Activated naive CD4-positive, alpha-beta T cell treated with anti-CD3 and anti-CD28 coated beads for 36 hours (primary cell): ENCODE data around the gene CDC42BPG. TPM values are rescaled to one million over a fixed set of nuclear protein-coding genes. Genes with fewer than 3 reads are reported as not detected.

Experiments used
- CTCF ChIA-PET: fragments of 350-600 bp; sonication (Branson Sonifier 250); formaldehyde crosslinking; loops from one replicate; lab custom pipeline; 2021; ENCODE audit warnings: antibody characterized with exemption; lab: Charles Lee
- DNase-seq: peaks from one replicate; pipeline ENCODE4 v3.0.0-alpha.2; 2020
- H3K27ac Mint-ChIP-seq: one replicate; pipeline ENCODE4 v1.8.0; 2021; ENCODE audit warnings: mild to moderate bottlenecking, mixed read lengths
- H3K27me3 Mint-ChIP-seq: one replicate; pipeline ENCODE4 v1.8.0; 2021; ENCODE audit warnings: low read depth, mixed read lengths
- H3K36me3 Mint-ChIP-seq: one replicate; pipeline ENCODE4 v1.8.0; 2021; ENCODE audit warnings: low read depth, mixed read lengths
- H3K4me1 Mint-ChIP-seq: one replicate; pipeline ENCODE4 v1.8.0; 2021; ENCODE audit warnings: low read depth, mixed read lengths
- H3K4me3 Mint-ChIP-seq: one replicate; pipeline ENCODE4 v1.8.0; 2021; ENCODE audit warnings: mild to moderate bottlenecking, moderate library complexity, mixed read lengths
- H3K9me3 Mint-ChIP-seq: one replicate; pipeline ENCODE4 v1.8.0; 2021; ENCODE audit warnings: mixed read lengths
- intact Hi-C: fragments of 100-400 bp; cut with micrococcal nuclease; formaldehyde crosslinking; loops from one replicate; pipeline ENCODE4 v1.15.1; 2023
- total RNA-seq, 2 experiments: library from RNA; stranded (reverse); gene quantifications; one replicate each; pipeline ENCODE4 v1.2.3, GENCODE V29; 2021

CDC42BPG gene
- total RNA-seq, 2 experiments from 2014 or later: 0.32 to 0.41 TPM

GRCh38 chr11:64887234-64887756, 42.8 kb upstream of the CDC42BPG start:
- CTCF ChIA-PET: interaction anchor here (0.6 to 30.8 kb wide), 6 partner anchors 9 to 74 kb away, joined by 3 to 992 read pairs (median 6); partner anchors contain the start of genes CDC42BPG and EHD1
- no peaks in the 10 kb centered on the region for H3K27me3 Mint-ChIP-seq
- intact Hi-C loops: no loop called here
- H3K9me3 Mint-ChIP-seq: no peaks in the 10 kb centered on the region
- peaks cover 34% of the 10 kb centered on the region for H3K4me1 Mint-ChIP-seq
- no peaks in the 10 kb centered on the region for H3K36me3 Mint-ChIP-seq
- DNase-seq: no peak
- H3K27ac Mint-ChIP-seq: peak overlapping the region; percentile 72
- no peak overlapping the region for H3K4me3 Mint-ChIP-seq

- Mint-ChIP-seq H3K27ac (peak overlapping the region; percentile 89), H3K27me3 (no peaks in the 10 kb centered on the region), H3K4me1 (peaks cover 48% of the 10 kb centered on the region), H3K36me3 (no peaks in the 10 kb centered on the region), H3K9me3 (no peaks in the 10 kb centered on the region), H3K4me3 (peak overlapping the region; percentile 23)
- intact Hi-C loops: loop anchor here (1.0 kb wide), 2 partner anchors 20 to 34 kb away; no protein-coding TSS in a partner anchor
- peak; percentile 77 for DNase-seq
- CTCF ChIA-PET: interaction anchor here (0.5 to 30.8 kb wide), 6 partner anchors 8 to 129 kb away, joined by 3 to 992 read pairs (median 4); partner anchors contain the start of genes ARL2 and CDC42BPG
Measured at GRCh38 chr11:64885367-64886286, 41.2 kb upstream of the CDC42BPG start.

GRCh38 chr11:64884019-64884418, 39.6 kb upstream of the CDC42BPG start:
- CTCF ChIA-PET: interaction anchor here (0.5 to 30.8 kb wide), 4 partner anchors 10 to 233 kb away, joined by 3 to 992 read pairs (median 10); partner anchors contain the start of genes CDC42BPG and ZNHIT2
- H3K36me3 Mint-ChIP-seq: no peaks in the 10 kb centered on the region

GRCh38 chr11:64883575-64883974, 39.1 kb upstream of the CDC42BPG start:
- CTCF ChIA-PET: interaction anchor here (0.5 to 30.8 kb wide), 5 partner anchors 10 to 234 kb away, joined by 3 to 992 read pairs (median 5); partner anchors contain the start of genes CDC42BPG and ZNHIT2
- H3K9me3 Mint-ChIP-seq: no peaks in the 10 kb centered on the region
- no peak overlapping the region for H3K27ac Mint-ChIP-seq
- no peaks in the 10 kb centered on the region for H3K27me3 Mint-ChIP-seq
- DNase-seq: no peak
- H3K36me3 Mint-ChIP-seq: no peaks in the 10 kb centered on the region
- intact Hi-C loops: no loop called here
- H3K4me3 Mint-ChIP-seq: no peak overlapping the region
- peaks cover 65% of the 10 kb centered on the region for H3K4me1 Mint-ChIP-seq

More at GRCh38 chr11:64884019-64884418, 39.6 kb upstream of the CDC42BPG start:
- Mint-ChIP-seq H3K9me3 (no peaks in the 10 kb centered on the region), H3K27me3 (no peaks in the 10 kb centered on the region), H3K4me3 (no peak overlapping the region), H3K27ac (peak overlapping the region; percentile 22), H3K4me1 (peaks cover 64% of the 10 kb centered on the region)
- intact Hi-C loops: no loop called here
- DNase-seq: no peak

GRCh38 chr11:64882243-64882642, 37.8 kb upstream of the CDC42BPG start:
- Mint-ChIP-seq H3K27me3 (no peaks in the 10 kb centered on the region), H3K4me3 (no peak overlapping the region), H3K27ac (no peak overlapping the region), H3K9me3 (no peaks in the 10 kb centered on the region), H3K4me1 (peaks cover 56% of the 10 kb centered on the region), H3K36me3 (peaks cover 4% of the 10 kb centered on the region)
- intact Hi-C loops: no loop called here
- no peak for DNase-seq
- CTCF ChIA-PET: interaction anchor here (0.6 to 30.8 kb wide), 2 partner anchors 27 to 1231 kb away, joined by 4 to 992 read pairs; partner anchors contain the start of gene CDC42BPG

- no peak for DNase-seq
- CTCF ChIA-PET: interaction anchor here (0.6 to 30.8 kb wide), 2 partner anchors 9 to 27 kb away, joined by 3 to 992 read pairs; partner anchors contain the start of gene CDC42BPG
- H3K4me3 Mint-ChIP-seq: no peak overlapping the region
- H3K36me3 Mint-ChIP-seq: peaks cover 12% of the 10 kb centered on the region
- peaks cover 51% of the 10 kb centered on the region for H3K4me1 Mint-ChIP-seq
- H3K27ac Mint-ChIP-seq: peak overlapping the region; percentile 74
- no peaks in the 10 kb centered on the region for H3K27me3 Mint-ChIP-seq
- intact Hi-C loops: no loop called here
- H3K9me3 Mint-ChIP-seq: no peaks in the 10 kb centered on the region
Measured at GRCh38 chr11:64881476-64881875, 37.0 kb upstream of the CDC42BPG start.

GRCh38 chr11:64880240-64881001, 36.0 kb upstream of the CDC42BPG start:
- CTCF ChIA-PET: interaction anchor here (0.7 to 30.8 kb wide), 2 partner anchors 26 to 54 kb away, joined by 4 to 992 read pairs; partner anchors contain the start of gene CDC42BPG
- intact Hi-C loops: no loop called here
- H3K4me3 Mint-ChIP-seq: peak overlapping the region; percentile 93
- no peaks in the 10 kb centered on the region for H3K27me3 Mint-ChIP-seq
- peaks cover 51% of the 10 kb centered on the region for H3K4me1 Mint-ChIP-seq
- H3K9me3 Mint-ChIP-seq: no peaks in the 10 kb centered on the region
- peak overlapping the region; percentile 96 for H3K27ac Mint-ChIP-seq
- peaks cover 21% of the 10 kb centered on the region for H3K36me3 Mint-ChIP-seq
- DNase-seq: peak; percentile 54

- Mint-ChIP-seq H3K9me3 (no peaks in the 10 kb centered on the region), H3K27ac (peak overlapping the region; percentile 96), H3K4me1 (peaks cover 53% of the 10 kb centered on the region), H3K4me3 (peak overlapping the region; percentile 93), H3K27me3 (no peaks in the 10 kb centered on the region), H3K36me3 (peaks cover 31% of the 10 kb centered on the region)
- intact Hi-C loops: loop anchor here (2.0 to 5.0 kb wide), 2 partner anchors 37 to 637 kb away; partner anchors contain the start of genes ATG2A and FKBP2
- CTCF ChIA-PET: interaction anchor here (0.6 to 30.8 kb wide), 2 partner anchors 25 to 133 kb away, joined by 4 to 992 read pairs; partner anchors contain the start of gene CDC42BPG
- no peak for DNase-seq
Measured at GRCh38 chr11:64879244-64879900, 34.9 kb upstream of the CDC42BPG start.

GRCh38 chr11:64878494-64879243, 34.2 kb upstream of the CDC42BPG start, which contains the start of gene EHD1:
EHD1 (minus strand) TSS chr11:64878621; CDS start chr11:64878464, 157 bp downstream.
- intact Hi-C loops: loop anchor here (1.0 to 5.0 kb wide), 7 partner anchors 10 to 636 kb away; partner anchors contain the start of genes ATG2A, FKBP2 and SF1
- no peaks in the 10 kb centered on the region for H3K9me3 Mint-ChIP-seq
- peak within 1 kb of the TSS; percentile 93 for H3K4me3 Mint-ChIP-seq
- peak; percentile 100 for DNase-seq
- peaks cover 58% of the 10 kb centered on the region for H3K4me1 Mint-ChIP-seq
- no peaks in the 10 kb centered on the region for H3K27me3 Mint-ChIP-seq
- peaks cover 34% of the 10 kb centered on the region for H3K36me3 Mint-ChIP-seq
- CTCF ChIA-PET: interaction anchor here (0.5 to 30.8 kb wide), 4 partner anchors 9 to 400 kb away, joined by 3 to 992 read pairs (median 4); partner anchors contain the start of gene CDC42BPG
- peak within 1 kb of the TSS; percentile 96 for H3K27ac Mint-ChIP-seq

GRCh38 chr11:64878223-64878493, 33.7 kb upstream of the CDC42BPG start:
- H3K9me3 Mint-ChIP-seq: no peaks in the 10 kb centered on the region
- H3K36me3 Mint-ChIP-seq: peaks cover 37% of the 10 kb centered on the region
- no peaks in the 10 kb centered on the region for H3K27me3 Mint-ChIP-seq
- CTCF ChIA-PET: interaction anchor here (0.5 to 30.8 kb wide), 4 partner anchors 9 to 401 kb away, joined by 3 to 992 read pairs (median 4); partner anchors contain the start of gene CDC42BPG
- peak overlapping the region; percentile 93 for H3K4me3 Mint-ChIP-seq
- intact Hi-C loops: loop anchor here (1.0 to 5.0 kb wide), 7 partner anchors 10 to 636 kb away; partner anchors contain the start of genes ATG2A, FKBP2 and SF1
- DNase-seq: no peak
- peak overlapping the region; percentile 82 for H3K27ac Mint-ChIP-seq
- H3K4me1 Mint-ChIP-seq: peaks cover 60% of the 10 kb centered on the region
